Thoracic aorta (tissue), 2 donors: Measurements from ENCODE around the gene MRPL14. TPM values are rescaled to one million over a fixed set of nuclear protein-coding genes. Genes with fewer than 3 reads are reported as not detected.

Source experiments
- ATAC-seq: fragments of 150-250 bp; one replicate; pipeline ENCODE4 v1.8.0; 2017; ENCODE audit warnings: low read depth; ENCODE audit not compliant: insufficient number of reproducible peaks, low FRiP score
- DNase-seq: peaks from one replicate; pipeline ENCODE4 v3.0.0-alpha.2; 2020; ENCODE audit warnings: low spot score
- H3K27ac ChIP-seq, 2 donors: fragments of 200-600 bp; sonication (generic); 1 replicate in 1 of 2; 2 replicates in 1 of 2; pipeline ENCODE4 v1.5.1; 2016; ENCODE audit warnings: mild to moderate bottlenecking in 2 of 2, moderate library complexity in 2 of 2
- H3K27me3 ChIP-seq: fragments of 200-600 bp; sonication (generic); replicated peaks from 2 replicates; pipeline ENCODE4 v1.6.0; 2016; ENCODE audit warnings: mild to moderate bottlenecking; ENCODE audit not compliant: insufficient read depth
- H3K36me3 ChIP-seq: fragments of 200-600 bp; sonication (generic); one replicate; pipeline ENCODE4 v1.5.1; 2016
- H3K4me1 ChIP-seq, 2 donors: fragments of 200-600 bp; sonication (generic); 1 replicate in 1 of 2; 2 replicates in 1 of 2; pipeline versions ENCODE4 v1.5.1 to v1.6.0; 2016; ENCODE audit warnings: low read depth in 2 of 2, mild to moderate bottlenecking in 1 of 2; ENCODE audit not compliant: control insufficient read depth in 1 of 2
- H3K4me3 ChIP-seq: fragments of 200-600 bp; sonication (generic); 2 replicates; pipeline ENCODE4 v1.5.1; 2016; ENCODE audit warnings: mild to moderate bottlenecking
- H3K9me3 ChIP-seq: fragments of 200-600 bp; sonication (generic); 2 replicates; pipeline ENCODE4 v1.5.1; 2016
- total RNA-seq, 2 donors: library from RNA; depleted of rRNA; stranded (reverse); fragments of >200 nt; gene quantifications; one replicate each; pipeline versions ENCODE4 v1.1.0 to v1.2.3, GENCODE V29; 2016
- TF ChIP-seq, protein P1 (sequence below): fragments of 200-600 bp; sonication (generic); IDR thresholded peaks from one replicate; pipeline ENCODE4 v1.5.1; 2019; ENCODE audit warnings: antibody characterized with exemption

MRPL14 gene
- total RNA-seq, 2 donors from 2014 or later = 31.0 to 32.4 TPM

DNA sequence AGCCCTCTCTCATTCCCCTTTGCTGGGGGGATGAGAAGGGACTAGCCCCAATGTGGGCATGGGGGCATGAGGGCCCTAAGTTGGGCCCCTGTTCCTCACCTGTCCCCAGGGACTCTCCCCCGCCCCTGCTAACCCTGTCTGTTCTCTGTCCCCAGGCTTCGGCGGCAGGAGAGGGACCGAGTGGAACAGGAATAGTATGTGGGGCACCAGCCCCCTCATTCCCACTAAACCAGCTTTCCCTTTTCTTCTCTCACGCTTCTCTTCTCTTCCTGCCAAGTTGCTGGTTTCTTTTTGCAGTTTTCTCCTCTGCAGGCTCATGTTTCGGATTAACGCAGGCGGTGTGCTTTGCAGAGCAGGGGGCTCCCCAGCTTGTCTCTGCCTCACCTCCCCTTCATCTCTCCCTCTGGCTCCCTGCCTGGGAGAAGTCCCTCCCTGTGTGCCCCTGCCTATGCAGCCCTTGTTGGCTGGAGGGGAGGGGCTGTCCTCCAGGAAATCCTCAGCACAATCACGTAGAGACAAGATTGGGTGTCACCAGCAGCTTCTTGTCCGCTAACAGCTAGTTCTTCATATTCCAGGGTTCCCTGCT, 8.0 kb upstream of the MRPL14 start:
- peaks cover 9% of the 10 kb centered on the region for H3K36me3 ChIP-seq

DNA sequence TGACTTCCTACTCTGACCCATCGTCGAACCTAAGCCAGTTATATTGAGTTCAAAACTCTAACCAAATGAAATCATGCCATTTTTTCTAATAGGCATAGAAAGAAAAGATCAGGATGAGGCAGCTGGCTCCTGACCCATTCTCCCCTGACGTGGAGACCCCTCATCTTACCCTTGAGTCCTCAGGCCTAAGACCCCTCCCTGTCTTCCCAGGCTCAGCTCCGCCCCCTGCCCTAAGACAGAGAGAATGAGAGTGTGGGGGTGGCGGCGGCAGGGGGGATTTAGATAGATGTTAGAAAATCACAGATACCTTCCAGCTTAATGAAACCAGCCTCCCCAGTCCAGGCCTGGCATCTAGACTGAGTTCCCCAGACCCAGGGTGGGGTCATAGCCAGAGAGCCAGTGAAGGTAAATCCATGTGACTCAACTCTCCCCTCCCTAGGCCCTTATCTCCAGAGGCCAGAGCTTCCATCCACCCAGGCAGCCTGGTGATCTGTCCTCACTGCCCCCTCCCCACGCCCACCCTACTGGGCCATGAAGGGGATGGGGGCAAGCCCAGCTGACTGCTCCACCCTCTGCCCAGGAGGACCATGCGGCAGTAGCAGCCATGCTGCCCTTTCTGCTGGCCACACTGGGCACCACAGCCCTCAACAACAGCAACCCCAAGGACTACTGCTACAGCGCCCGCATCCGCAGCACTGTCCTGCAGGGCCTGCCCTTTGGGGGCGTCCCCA, 6.9 kb upstream of the MRPL14 start:
- H3K4me3 ChIP-seq = no peak overlapping the region
- H3K27me3 ChIP-seq = no peaks in the 10 kb centered on the region
- ATAC-seq = no peak
- no peak overlapping the region for H3K27ac ChIP-seq
- H3K9me3 ChIP-seq = no peaks in the 10 kb centered on the region
- TF ChIP-seq, protein P1, sequence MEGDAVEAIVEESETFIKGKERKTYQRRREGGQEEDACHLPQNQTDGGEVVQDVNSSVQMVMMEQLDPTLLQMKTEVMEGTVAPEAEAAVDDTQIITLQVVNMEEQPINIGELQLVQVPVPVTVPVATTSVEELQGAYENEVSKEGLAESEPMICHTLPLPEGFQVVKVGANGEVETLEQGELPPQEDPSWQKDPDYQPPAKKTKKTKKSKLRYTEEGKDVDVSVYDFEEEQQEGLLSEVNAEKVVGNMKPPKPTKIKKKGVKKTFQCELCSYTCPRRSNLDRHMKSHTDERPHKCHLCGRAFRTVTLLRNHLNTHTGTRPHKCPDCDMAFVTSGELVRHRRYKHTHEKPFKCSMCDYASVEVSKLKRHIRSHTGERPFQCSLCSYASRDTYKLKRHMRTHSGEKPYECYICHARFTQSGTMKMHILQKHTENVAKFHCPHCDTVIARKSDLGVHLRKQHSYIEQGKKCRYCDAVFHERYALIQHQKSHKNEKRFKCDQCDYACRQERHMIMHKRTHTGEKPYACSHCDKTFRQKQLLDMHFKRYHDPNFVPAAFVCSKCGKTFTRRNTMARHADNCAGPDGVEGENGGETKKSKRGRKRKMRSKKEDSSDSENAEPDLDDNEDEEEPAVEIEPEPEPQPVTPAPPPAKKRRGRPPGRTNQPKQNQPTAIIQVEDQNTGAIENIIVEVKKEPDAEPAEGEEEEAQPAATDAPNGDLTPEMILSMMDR = no peak
- H3K4me1 ChIP-seq = peaks cover 0 to 9% of the 10 kb centered on the region in 2 donors
- peaks cover 8% of the 10 kb centered on the region for H3K36me3 ChIP-seq
- DNase-seq = no peak

More for the DNA sequence above, 8.0 kb upstream of the MRPL14 start:
- Histone ChIP-seq H3K4me3 (no peak overlapping the region), H3K27ac (no peak overlapping the region), H3K27me3 (no peaks in the 10 kb centered on the region), H3K9me3 (no peaks in the 10 kb centered on the region), H3K4me1 (peaks cover 0 to 9% of the 10 kb centered on the region in 2 donors)
- TF ChIP-seq, protein P1 = no peak
- ATAC-seq (no peak), DNase-seq (no peak)

GRCh38 chr6:44133003-44133931, 6.0 kb upstream of the MRPL14 start:
- ATAC-seq (peak; percentile 15), DNase-seq (no peak)
- Histone ChIP-seq H3K4me1 (peaks cover 4 to 17% of the 10 kb centered on the region in 2 donors), H3K27me3 (no peaks in the 10 kb centered on the region), H3K4me3 (peak overlapping the region; percentile 18), H3K36me3 (peaks cover 5% of the 10 kb centered on the region), H3K27ac (no peak overlapping the region), H3K9me3 (no peaks in the 10 kb centered on the region)
- TF ChIP-seq, protein P1 = no peak

DNA sequence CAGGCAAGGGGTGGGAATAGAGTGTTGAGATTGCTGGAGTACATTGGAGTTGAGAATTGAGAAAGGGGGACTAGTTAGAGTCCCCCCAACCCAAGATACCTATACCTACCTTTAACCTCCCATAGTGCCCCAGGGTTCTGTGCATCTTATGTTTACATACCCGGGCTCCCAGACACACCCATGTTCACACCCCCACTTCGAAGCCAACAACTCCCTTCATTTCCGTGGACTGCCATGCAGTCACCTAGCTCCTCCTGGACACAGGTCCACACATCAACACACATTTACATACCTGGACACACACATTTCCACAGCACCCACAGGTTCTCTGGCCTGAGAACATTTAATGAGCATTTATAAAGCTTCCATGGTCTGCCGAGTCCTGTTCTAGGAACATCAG, 5.2 kb upstream of the MRPL14 start:
- Histone ChIP-seq H3K4me1 (peaks cover 5 to 20% of the 10 kb centered on the region in 2 donors), H3K4me3 (no peak overlapping the region), H3K27ac (no peak overlapping the region), H3K27me3 (no peaks in the 10 kb centered on the region), H3K36me3 (peaks cover 5% of the 10 kb centered on the region), H3K9me3 (no peaks in the 10 kb centered on the region)
- TF ChIP-seq, protein P1 = no peak
- no peak for DNase-seq
- no peak for ATAC-seq

DNA sequence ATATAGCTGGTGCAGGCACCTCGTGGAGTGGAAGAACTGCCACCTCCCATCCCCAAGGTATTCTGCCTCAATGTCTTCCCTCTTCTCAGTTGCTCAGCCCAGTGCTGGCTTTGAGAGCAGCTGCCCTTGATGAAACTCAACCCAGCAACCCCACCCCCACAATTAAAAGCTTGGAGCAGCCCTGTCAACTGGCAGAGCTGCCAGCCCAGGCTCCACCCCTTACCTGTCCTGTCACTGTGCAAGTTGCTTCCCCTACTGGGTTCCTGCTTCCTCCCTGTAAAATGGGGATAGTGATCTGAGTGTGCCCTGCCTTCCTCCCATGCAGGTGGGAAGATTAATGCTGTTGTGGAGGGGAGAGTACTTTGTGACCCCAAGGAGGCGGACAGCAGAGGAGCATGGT, 4.6 kb upstream of the MRPL14 start:
- DNase-seq (no peak), ATAC-seq (no peak)
- Histone ChIP-seq H3K4me1 (peaks cover 5 to 20% of the 10 kb centered on the region in 2 donors), H3K4me3 (no peak overlapping the region), H3K27ac (no peak overlapping the region), H3K9me3 (no peaks in the 10 kb centered on the region), H3K36me3 (peaks cover 5% of the 10 kb centered on the region), H3K27me3 (no peaks in the 10 kb centered on the region)
- TF ChIP-seq, protein P1 = no peak
